ENCODE results near the gene ARHGAP42. TPM values are rescaled to one million over a fixed set of nuclear protein-coding genes. Genes with fewer than 3 reads are reported as not detected.

ARHGAP42 gene
- total and polyA plus RNA-seq, 2 of the 13 experiments (the other 11 are each of a cell fraction or from before 2014, with no cell fraction given), result 2.5 to 4.3 TPM

GRCh38 chr11:100965346-100965745, 278.3 kb downstream of the ARHGAP42 start (continued):
- TF ChIP-seq ZFP90 (CRISPR knock-in tag; IDR thresholded peaks at IDR 0.05; ENCODE audit: borderline replicate concordance) (no peak), CSRNP2 (CRISPR knock-in tag; conservative IDR thresholded peaks at IDR 0.05; ENCODE audit: low read depth) (no peak), ZNF512 (CRISPR knock-in tag; IDR thresholded peaks at IDR 0.05) (no peak), ATF7 (IDR thresholded peaks at IDR 0.05) (no peak), ATF7 (CRISPR knock-in tag; IDR thresholded peaks at IDR 0.05) (no peak), PCBP1 (IDR thresholded peaks at IDR 0.05; ENCODE audit: borderline replicate concordance, low read depth, low read length) (no peak)

GRCh38 chr11:100966366-100966765, 279.3 kb downstream of the ARHGAP42 start:
- H3K79me2 ChIP-seq (ENCODE audit: insufficient read depth, low read length), result no peaks in the 10 kb centered on the region
- no peaks in the 10 kb centered on the region for H3K4me1 ChIP-seq (ENCODE audit: insufficient read depth, low read length)
- H3K4me2 ChIP-seq (ENCODE audit: low read depth, low read length), result no peak overlapping the region
- TF ChIP-seq FOXK1 (CRISPR knock-in tag; IDR thresholded peaks at IDR 0.05; ENCODE audit: borderline replicate concordance, low read depth) (no peak), EEA1 (CRISPR knock-in tag; IDR thresholded peaks at IDR 0.05; ENCODE audit: borderline replicate concordance) (no peak), ATF7 (IDR thresholded peaks at IDR 0.05) (peak; percentile 85), ATF7 (CRISPR knock-in tag; IDR thresholded peaks at IDR 0.05) (no peak), EZH2 (conservative IDR thresholded peaks at IDR 0.05; ENCODE audit: low read depth, low read length) (no peak)
- H3K27me3 ChIP-seq (ENCODE audit: control insufficient read depth in 1 of 2, insufficient read depth in 2 of 2, low read length in 2 of 2), result no peaks in the 10 kb centered on the region
- ATAC-seq, result no peak
- BruUV-seq (replicated peaks), result no TSS peak
- CTCF ChIA-PET (ENCODE audit: low intra/inter-chr PET ratio, low total read pairs), result no interaction called here
- in situ Hi-C loops (cut with HindIII; ENCODE audit: extremely low pct_ligation_motif_present, low pct_unique_long_range_greater_than_20kb) (no loop called here), intact Hi-C loops (cut with micrococcal nuclease; ENCODE audit: unreplicated experiment) (no loop called here)
- no peak overlapping the region for H3K27ac ChIP-seq (ENCODE audit: extremely low read length, insufficient read depth, low read length)
- POLR2A ChIA-PET, result no interaction called here
- H3K36me3 ChIP-seq (replicated peaks in 1 of 2; ENCODE audit: control insufficient read depth in 1 of 2, insufficient read depth in 2 of 2, low read length in 2 of 2), result no peaks in the 10 kb centered on the region
- H2AFZ ChIP-seq (ENCODE audit: low read length), result no peak overlapping the region
- no peak for FAIRE-seq
- H4K20me1 ChIP-seq (ENCODE audit: insufficient read depth, low read length), result no peaks in the 10 kb centered on the region
- H3K9me3 ChIP-seq (ENCODE audit: low read length), result no peaks in the 10 kb centered on the region
- no peak overlapping the region for H3K4me3 ChIP-seq (replicated peaks in 1 of 3; ENCODE audit: insufficient read depth in 1 of 3, low read depth in 2 of 3, low read length in 3 of 3)
- DNase-seq (ENCODE audit: low spot score), result no peak
- H3K9ac ChIP-seq (ENCODE audit: insufficient read depth, low read depth, low read length), result no peak overlapping the region

Data from HepG2 (cell line).